Fibroblast of villous mesenchyme (primary cell): ENCODE results near the gene P2RX3. TPM values are rescaled to one million over a fixed set of nuclear protein-coding genes. Genes with fewer than 3 reads are reported as not detected.

Experiments used
- DNase-seq: peaks from one replicate; pipeline ENCODE4 v3.0.0-alpha.2; 2010; ENCODE audit warnings: low read depth
- H3K4me3 ChIP-seq: 2 replicates; pipeline ENCODE4 v1.5.1; 2011; ENCODE audit warnings: low read depth, mild to moderate bottlenecking, low read length
- CTCF ChIP-seq: IDR thresholded peaks from 2 replicates; pipeline ENCODE4 v1.5.1; 2012; ENCODE audit warnings: low read depth, mild to moderate bottlenecking, low read length; ENCODE audit not compliant: insufficient read depth
- total RNA-seq: library from RNA; depleted of rRNA; stranded (reverse); fragments of >200 nt; gene quantifications from 2 replicates; pipeline ENCODE4 v1.2.3, GENCODE V29; 2012

P2RX3 gene
- total RNA-seq, 1 donor: not detected

GRCh38 chr11:57373146-57373545, 35.0 kb downstream of the P2RX3 start:
- no peak for DNase-seq
- H3K4me3 ChIP-seq: no peak overlapping the region
- TF ChIP-seq CTCF: no peak

GRCh38 chr11:57374966-57375365, 36.8 kb downstream of the P2RX3 start:
- DNase-seq: no peak
- no peak overlapping the region for H3K4me3 ChIP-seq
- TF ChIP-seq CTCF: no peak

- H3K4me3 ChIP-seq: no peak overlapping the region
- DNase-seq: no peak
- TF ChIP-seq CTCF: no peak
Observed at GRCh38 chr11:57375490-57375889, 37.3 kb downstream of the P2RX3 start.

GRCh38 chr11:57376095-57377090, 38.2 kb downstream of the P2RX3 start:
- H3K4me3 ChIP-seq: no peak overlapping the region
- no peak for DNase-seq
- TF ChIP-seq CTCF: no peak

GRCh38 chr11:57377107-57377506, 39.0 kb downstream of the P2RX3 start:
- DNase-seq: no peak
- no peak for TF ChIP-seq CTCF

GRCh38 chr11:57378186-57378585, 40.0 kb downstream of the P2RX3 start:
- no peak overlapping the region for H3K4me3 ChIP-seq
- TF ChIP-seq CTCF: no peak
- DNase-seq: peak; percentile 8

More at GRCh38 chr11:57377107-57377506, 39.0 kb downstream of the P2RX3 start:
- no peak overlapping the region for H3K4me3 ChIP-seq
